ENCODE data around the gene ECE2.

DNA sequence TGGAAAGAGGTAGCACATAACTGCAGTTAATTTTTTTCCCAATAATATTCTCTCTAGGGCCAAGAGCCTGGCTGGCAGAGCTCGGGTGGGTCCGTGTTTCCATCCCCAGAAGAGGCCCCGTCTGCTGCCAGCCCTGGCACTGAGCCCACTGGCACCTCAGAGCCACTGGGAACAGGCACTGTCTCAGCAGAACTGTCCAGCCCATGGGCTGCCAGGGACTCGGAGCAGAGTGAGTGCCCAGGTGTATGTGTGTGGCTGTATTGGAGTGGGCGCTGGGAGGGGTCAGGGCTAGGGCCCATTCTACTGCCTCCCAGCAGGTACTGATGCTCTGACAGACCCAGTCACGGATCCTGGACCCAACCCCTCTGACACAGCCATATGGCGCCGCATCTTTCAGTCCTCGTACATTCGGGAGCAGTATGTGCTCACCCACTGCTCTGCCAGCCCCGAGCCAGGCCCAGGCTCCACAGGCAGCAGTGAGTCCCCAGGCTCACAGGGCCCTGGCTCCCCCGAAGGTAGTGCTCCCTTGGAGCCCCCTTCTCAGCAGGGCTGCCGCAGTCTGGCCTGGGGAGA is 37.5 kb upstream of the ECE2 start:
- TF ChIP-seq EZH2phosphoT487 (IDR thresholded peaks at IDR 0.05; ENCODE audit: borderline replicate concordance, low read length): no peak
- TF ChIP-seq, protein P1, sequence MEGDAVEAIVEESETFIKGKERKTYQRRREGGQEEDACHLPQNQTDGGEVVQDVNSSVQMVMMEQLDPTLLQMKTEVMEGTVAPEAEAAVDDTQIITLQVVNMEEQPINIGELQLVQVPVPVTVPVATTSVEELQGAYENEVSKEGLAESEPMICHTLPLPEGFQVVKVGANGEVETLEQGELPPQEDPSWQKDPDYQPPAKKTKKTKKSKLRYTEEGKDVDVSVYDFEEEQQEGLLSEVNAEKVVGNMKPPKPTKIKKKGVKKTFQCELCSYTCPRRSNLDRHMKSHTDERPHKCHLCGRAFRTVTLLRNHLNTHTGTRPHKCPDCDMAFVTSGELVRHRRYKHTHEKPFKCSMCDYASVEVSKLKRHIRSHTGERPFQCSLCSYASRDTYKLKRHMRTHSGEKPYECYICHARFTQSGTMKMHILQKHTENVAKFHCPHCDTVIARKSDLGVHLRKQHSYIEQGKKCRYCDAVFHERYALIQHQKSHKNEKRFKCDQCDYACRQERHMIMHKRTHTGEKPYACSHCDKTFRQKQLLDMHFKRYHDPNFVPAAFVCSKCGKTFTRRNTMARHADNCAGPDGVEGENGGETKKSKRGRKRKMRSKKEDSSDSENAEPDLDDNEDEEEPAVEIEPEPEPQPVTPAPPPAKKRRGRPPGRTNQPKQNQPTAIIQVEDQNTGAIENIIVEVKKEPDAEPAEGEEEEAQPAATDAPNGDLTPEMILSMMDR (IDR thresholded peaks at IDR 0.05; ENCODE audit: low read depth, low read length, poor library complexity, severe bottlenecking): no peak

Data from DOHH2 (cell line).